SIG-M5 treated with dmso at 0.1 percent for 504 hours (cell line): Measurements from ENCODE around the gene MFN1.
"Not testable (repeated sequence)": the region's sequence is repeated elsewhere in the genome, so short reads cannot be mapped to it uniquely, and the experiment has no call there.

ENCODE experiments used
- DNase-seq: peaks from one replicate; lab custom pipeline; 2025; ENCODE audit not compliant: unreplicated experiment; lab: John Stamatoyannopoulos, UW

Gene MFN1

DNA sequence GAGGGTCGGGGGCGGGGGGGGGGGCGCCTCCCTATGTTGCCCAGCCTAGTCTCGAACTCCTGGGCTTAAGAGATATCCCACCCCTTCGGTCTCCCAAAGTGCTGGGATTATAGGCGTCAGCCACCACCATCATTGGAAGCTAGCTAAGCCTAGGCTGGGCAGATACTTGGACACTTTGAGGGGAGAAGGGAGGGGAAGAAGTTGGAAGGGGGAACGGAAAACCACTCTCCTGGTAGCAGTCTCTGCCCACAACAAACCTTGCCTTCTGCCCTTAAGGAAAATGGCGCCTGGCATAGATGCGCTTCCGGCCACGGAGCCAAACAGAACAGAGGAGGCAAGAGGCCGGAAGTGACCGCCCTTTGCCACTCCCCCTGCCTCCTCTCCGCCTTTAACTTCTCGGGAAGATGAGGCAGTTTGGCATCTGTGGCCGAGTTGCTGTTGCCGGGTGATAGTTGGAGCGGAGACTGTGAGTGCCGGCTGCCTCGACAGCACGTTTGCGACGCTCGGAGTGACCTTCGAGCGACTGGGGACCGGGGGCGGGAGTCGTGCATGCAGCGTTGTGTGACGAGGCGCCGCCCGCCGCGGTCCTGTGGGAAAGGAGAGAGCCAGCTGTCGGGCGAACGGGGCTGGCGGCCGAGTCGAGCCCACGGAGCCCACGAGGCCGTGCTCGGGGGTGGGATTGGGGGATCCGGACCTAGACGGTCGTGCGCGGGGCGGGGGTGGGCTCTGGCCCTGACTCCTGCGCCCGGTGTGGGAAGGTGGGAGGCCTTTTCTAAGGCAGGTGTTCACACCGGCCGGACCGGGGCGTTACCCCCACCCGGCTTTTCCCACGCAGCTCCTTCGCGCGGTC, at the start of gene MFN1:
MFN1 (plus strand) TSS at position 365 of the 850 bp plus-strand sequence. CDS start 1,143 bp downstream, outside the sequence.
- DNase-seq, result peak; percentile 96

DNA sequence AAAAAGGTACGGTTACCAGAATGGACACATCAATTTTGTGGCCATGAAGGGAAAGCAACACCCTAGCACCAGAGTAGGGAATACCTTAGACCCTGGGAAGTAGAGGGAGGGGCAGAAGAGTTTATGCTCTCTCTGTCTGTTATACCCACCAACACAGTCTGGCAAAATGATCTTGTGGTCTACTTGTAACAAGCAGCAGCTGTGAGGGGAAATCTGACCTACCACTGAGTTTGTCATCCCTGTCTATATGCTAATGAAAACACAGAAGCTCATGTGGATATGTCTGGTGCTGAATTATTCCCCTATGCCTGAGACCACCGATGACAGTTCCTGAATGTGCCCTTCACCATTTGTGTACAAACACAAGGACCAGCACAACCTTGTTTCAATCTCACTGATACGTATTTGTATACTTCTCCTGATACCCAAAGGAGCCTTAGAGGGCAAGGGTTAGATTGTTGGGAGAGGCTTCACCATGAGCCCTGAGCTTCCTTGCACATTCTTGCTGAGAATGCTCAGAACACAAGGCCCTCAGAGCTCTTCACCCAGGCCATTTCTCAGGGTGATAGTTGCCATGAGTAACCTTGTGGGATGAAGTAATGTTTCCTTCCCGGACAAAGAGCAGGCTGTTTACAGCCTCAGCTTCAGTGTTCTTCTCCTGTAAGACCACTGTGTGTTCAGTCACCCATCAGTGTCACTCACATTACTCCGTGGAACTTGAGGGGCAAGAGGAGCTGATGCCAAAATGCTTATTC, 49.4 kb upstream of the MFN1 start:
- no peak for DNase-seq

DNA sequence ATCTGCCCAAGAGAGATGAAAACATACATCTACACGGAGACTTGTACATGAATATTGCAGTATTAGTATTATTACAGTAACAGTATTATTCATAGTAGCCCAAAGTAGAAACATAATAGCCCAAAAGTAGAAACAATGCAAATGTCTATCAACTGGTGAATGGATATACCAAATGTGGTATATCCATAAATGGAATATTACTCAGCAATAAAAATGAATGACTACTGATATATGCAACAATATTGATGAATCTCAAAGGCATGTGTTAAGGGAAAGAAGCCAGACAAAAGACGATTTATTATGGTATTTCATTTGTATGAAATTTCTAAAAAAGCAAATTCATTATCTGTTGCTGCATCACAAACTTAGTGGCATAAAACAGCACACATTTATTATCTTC, 48.2 kb upstream of the MFN1 start:
- no peak for DNase-seq

DNA sequence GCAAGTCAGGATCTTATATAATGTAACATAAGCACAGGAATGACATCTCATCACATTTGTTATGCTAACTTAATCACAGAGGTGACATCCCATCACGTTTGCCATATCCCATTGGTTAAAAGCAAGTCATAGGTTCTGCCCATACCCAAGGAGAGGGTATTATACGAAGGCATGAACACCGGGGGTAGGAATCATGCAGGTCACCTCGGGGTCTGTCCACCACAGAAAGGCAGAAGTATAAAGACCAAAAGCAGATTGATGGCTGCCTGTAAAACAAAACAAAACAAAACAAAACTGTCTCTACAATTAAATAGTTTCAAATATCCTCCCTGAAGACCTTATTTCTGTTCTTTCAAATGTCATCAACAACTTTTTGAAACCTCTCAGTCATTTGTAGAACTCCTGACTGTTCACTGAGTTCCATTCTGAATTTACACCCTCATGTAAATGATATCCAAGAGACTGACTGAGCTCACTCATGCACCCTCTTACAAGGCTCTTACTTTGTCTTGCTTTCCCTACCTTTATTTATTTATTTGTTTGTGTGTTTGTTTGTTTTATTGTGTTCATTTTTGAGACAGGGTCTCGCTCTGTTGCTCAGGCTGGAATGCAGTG, 47.4 kb upstream of the MFN1 start:
- no peak for DNase-seq

DNA sequence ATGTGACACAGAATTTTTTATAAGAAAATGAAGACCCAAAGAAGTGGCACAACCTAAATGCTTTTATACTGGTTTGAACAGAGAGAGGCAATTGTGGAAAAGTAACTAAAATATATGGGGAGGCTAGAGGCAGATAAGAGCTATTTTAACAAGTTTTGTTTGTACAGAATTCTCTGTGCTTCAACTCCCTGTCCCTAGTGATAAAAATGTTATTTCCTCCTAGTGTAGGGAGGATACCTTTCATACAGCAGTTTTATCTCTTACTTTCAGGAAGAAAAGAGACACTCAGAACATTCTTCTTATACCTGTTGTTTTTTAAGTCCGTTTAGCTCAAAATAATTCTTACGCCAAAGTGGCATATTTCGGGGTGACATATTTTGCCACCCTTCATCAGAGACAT, 45.9 kb upstream of the MFN1 start:
- DNase-seq, result no peak

DNA sequence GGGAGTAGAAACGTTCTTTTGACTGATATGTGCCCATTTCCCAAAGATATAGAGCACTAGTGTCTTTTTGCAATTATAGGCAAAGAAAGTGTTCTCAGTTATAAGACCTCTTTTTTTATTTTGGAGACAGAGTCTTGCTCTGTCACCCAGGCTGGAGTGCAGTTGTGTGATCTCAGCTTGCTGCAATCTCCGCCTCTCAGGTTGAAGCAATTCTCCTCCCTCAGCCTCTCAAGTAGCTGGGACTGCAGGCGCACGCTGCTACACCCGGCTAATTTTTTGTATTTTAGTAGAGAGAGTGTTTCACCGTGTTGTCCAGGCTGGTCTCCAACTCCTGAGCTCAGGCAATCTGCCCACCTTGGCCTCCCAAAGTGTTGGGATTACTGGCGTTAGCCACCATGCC, 45.4 kb upstream of the MFN1 start:
- DNase-seq, result no peak

DNA sequence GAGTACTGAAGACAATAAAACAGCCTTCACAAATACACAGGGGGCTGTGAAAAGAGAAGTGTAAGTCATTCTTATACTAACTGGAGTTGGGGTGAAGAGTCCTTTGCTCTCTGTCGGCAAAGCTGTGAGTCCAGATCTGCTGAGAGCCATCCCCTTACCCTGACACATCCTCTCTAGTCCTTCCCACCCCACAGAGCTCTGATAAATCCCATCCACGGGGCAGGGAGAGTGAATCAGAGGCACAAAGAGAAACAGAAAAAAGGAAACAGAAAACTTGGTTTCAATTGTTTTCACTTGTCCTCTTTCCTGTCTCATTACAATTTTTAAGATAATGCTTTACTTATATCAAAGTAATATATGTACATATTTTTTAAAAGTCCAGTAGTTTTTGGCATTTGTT, 42.9 kb upstream of the MFN1 start:
- DNase-seq, result no peak

DNA sequence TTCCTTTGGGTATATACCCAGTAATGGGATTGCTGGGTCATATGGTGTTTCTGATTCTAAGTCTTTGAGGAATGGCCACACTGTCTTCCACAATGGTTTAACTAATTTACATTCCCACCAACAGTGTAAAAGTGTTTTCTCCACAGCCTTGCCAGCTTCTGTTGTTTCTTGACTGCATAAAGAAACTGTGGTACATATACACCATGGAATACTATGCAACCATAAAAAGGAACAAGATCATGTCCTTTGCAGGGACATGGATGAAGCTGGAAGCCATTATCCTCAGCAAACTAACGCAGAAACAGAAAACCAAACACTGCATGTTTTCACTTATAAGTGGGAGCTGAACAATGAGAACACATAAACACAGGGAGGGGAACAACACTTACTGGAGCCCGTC, 40.1 kb upstream of the MFN1 start:
- not testable (repeated sequence) for DNase-seq

DNA sequence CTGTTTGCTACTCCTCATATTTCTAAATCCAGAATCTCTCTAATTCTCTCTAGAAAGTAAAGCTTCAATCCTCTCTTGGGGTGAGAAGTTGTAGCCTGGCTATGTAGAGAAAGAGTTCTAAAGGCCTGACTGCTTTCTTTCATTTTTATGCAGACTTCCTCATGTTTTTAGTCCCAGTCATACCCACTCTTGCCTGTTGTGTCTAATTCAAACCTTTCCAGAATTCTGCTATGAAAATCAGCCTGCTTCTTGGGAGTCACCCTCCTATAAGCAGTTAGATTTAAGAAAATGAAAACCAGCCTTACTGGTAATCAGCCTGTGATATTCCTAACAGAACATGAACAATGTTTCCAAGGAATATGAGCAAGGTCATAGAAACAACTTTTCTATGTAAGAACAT, 39.5 kb upstream of the MFN1 start:
- no peak for DNase-seq

DNA sequence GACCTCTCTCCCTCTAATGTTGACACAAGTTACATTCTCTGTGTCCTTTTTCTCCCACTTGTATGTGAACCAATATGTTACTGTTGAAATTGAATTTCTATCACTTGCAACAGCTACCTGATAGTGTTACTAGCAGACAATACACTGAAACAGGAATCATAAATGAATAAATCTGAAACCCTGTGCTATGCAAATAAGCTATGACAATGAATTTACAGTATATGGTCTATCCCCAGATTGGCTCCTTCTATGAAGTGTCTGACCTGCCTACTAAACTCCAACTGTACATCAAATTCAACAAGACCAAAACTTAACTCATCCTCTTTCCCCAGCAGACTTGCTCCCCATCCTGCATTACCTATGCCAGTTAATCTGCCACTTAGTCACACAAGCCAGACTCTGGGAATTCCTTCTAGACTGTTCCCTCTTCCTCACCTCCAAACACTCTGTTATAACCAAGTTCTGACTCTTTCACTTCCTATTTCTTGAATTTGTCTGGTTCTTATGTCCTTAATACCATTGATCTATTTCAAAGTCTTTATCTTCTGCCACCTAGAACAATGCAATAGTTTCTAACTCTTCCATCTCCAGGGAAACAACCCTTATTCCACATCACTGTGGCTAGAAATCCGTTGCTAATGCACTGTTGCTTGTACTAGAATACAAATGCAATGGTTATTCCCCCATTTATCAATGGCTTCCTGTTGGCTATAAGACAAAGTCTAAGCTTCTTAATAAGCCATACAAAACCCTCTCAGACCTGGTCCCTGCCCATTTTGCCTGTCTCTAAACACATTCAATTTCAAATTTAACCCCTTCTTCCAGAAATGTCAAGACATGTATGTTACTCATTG, 38.1 kb upstream of the MFN1 start:
- DNase-seq, result no peak

DNA sequence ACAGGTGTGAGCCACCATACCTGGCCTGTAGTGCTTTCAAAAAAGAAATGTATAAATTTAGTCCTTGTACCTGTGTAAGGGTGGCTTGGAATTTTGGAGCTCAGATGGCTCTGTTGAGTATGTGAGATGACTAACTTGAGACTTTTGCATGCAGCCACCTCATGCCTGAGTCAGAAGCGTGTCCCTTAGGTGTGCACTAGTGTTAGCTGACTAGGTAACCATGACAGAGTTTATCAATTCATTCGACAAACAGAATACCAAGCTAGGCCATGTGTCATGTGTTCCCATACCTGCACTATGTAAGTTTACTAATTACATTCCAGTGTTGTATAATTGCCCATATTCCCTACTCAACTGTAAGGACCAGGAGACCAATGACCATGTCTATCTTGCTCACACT, 28.6 kb upstream of the MFN1 start:
- DNase-seq, result no peak

DNA sequence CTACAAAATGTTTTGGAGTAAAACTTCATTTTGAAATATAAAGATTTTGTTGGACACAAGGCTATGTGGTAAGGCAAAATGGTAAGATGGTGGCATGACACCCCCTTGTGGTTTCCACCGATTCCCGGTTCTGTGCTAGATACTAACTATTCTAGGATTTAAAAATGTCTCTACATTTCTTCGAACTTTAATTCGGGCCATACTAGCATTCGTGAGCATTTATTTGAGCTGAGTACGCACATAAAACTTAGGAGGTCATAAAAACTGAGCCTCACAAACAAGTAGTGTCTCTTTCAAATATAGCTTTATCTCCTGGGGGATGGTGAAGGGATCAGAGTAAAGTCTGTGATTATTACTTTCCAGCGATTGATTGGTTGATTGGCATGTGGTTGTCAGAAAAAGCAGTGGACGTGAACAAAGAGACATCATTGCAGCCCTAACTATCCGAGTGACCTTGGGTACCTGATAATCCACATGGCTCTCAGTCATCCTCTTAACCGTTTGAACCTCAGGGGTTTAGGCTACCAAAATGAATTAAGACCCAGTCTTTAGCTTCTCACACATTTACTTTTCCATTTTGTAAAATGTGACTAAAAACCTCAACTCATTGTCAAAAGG, 25.7 kb upstream of the MFN1 start:
- peak; percentile 28 for DNase-seq

DNA sequence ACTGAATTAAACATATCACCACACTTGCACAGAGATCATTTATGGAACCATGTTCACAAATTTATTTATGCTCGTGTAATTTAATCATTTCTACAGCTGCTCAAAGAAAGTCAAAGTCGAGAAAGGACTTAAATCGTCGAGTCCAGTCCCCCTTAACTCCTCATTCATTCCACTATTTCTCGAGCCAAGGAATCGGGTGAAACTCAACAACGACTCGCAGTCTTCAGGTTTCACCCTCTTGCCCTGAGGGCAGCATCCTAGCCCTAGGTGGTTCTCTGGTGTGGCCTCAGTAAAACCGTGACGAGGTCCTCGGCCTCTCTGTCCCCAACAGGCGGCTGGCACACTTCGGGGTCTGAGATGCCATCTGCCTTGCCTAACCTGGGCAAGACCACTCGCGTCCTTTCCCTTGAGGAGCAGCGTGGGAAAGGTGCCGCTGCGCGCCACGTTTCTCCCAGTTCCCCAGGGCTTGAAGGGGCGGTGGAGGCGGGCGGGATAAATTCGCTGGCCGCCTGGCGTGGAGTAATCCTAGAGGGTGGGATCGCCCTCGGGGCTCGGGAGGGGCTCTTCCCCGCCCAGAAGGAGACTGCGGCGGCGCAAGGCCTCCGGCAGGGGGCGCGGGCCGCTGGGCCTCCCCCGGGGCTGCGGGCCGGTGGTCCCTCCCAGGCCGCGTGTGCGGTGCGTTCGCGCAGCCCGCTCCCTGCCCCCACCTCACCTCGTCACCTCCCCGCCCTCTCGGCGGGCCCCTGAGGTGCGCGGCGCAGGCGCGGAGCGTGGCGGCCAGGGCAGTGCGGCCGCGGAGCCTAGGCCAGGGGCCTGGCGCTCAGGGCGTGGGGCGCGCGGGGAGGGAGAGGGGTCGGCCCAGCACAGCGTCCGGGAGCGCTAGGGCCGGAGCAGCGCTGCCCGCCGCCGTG, 25.0 kb upstream of the MFN1 start, which contains the start of gene ZNF639:
ZNF639 (plus strand) TSS at position 746 of the 911 bp plus-strand sequence. CDS start 5,263 bp downstream, outside the sequence.
- peak; percentile 69 for DNase-seq

DNA sequence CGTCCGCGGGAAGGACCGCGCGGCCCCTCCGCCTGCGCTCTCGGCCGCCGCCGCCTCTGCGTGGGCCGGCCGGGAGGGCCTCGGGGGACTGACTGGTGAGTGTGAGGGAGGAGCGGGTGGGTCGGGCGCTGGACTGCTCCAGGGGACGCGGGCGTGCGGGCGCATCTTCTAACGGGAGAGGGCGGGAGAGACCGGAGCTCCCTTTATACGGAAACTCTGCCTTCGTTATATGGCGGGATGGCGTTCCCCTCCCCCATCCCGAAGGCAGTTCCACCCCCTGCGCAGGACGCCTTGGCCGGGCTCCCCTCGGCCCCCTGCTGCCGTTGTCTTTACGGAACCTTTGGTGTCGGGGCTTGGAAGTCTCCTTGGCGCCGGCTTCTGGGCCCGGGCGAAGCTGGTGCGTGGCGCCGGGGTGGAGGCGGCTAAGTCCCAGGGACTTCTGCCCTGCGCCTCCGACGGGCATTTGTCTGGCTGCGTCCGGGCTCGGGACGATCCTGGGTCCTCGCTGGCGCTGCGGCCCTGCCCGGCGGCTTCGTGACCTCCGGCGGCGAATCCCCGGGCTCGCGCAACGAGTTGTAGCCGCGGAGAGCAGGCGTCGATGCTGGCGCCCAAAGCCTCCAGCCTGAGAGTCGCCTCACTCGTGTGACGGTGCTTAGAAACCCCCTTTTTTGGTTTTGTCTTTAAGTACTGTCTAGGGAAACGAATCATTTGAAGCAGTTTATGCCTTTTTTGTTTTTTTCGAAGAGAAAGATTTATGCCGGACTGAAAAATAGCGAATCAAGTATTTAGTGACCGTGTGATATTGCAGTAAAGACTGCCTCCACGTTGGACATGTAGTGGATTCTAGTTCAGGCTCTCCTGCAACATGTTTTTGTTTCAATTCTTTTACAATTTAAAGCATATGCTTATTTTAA, 24.1 kb upstream of the MFN1 start:
- peak; percentile 63 for DNase-seq

DNA sequence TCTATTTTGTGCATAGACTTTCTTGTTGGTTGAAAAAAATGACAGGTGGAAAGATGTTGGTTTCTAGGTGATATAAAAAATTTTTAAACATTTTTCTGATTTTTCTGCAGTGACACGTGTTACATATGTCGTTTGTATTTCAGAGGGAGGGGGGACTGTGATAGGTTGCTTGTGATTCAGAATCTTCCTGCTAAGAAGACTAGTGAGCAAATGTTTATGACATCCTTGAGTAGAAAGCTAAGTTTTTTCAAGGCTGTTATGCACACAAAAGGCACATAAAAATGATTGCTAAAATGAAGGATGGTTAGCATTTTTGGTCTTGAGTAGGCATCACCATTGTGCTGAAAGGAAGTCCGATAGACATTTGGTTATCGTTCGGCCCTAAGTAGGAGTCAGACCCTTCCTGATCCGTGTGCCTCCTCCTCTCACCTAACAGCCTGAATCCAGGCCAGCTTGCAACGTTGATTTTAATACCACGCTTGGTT, 23.2 kb upstream of the MFN1 start:
- peak; percentile 49 for DNase-seq

DNA sequence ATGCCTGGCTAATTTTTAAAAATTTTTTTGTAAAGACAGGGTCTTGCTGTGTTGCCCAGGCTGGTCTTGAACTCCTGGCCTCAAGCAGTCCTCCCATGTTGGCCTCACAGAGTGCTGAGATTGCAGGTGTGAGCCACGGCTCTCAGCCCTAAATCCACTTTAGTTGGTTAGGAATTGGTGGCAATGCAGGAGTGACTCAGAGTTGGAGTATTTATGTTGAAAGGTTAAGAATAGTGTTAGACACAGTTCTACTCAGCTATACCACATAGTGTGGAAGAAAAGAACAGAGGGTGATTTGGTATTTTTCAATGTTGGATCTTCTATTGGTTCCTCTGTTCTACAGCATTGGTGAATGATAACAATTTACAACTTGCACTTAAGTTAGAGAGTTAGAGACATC, 17.1 kb upstream of the MFN1 start:
- DNase-seq, result no peak

DNA sequence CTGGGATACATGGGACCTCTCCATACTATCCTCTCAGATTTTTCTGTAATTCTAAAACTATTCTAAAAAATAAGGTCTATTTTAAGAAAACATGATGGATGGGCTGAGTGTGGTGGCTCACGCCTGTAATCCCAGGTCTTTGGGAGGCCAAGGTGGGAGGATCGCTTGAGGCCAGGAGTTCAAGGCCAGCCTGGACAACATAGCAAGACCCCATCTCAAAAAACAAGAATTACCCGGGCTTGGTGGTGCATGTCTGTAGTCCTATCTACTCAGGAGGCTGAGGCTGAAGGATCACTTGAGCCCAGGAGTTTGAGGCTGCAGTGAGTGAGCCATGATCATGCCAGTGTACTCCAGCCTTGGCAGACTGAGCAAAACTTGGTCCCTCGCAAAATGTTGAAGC, 15.3 kb upstream of the MFN1 start:
- DNase-seq, result no peak

DNA sequence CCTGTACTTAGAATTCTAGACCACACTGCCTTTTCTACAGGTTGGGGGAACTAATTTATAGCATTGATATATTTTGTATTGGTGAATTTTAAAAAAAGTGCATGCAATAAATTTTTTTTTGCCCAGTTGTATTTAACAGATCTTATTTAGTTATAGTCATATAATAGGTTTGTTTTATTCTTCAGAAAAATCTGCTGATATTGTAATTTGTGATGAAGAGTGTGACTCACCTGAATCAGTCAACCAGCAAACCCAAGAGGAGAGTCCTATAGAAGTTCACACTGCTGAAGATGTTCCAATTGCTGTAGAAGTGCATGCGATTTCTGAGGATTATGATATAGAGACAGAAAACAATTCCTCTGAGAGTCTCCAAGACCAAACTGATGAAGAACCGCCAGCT, 14.4 kb upstream of the MFN1 start:
- DNase-seq, result no peak
